HCT116 (cell line): ENCODE measurements around the gene SMIM5.

Source experiments
- ATF3 ChIP-seq: IDR thresholded peaks from 2 replicates; pipeline ENCODE4 v1.6.1; 2012
- CTCF ChIP-seq, 3 experiments: fragments of 200-600 bp in 1 of 3; sonication (generic) in 1 of 3; IDR thresholded peaks in 2 of 3; conservative IDR thresholded peaks in 1 of 3; 2 replicates each; pipeline ENCODE4 v1.5.1; 2012 to 2017; ENCODE audit warnings: low read depth in 2 of 3, low read length in 2 of 3, antibody characterized with exemption in 1 of 3, borderline replicate concordance in 1 of 3, control low read depth in 1 of 3, mild to moderate bottlenecking in 1 of 3, mixed read lengths in 1 of 3, mixed run types in 1 of 3, moderate library complexity in 1 of 3; ENCODE audit not compliant: insufficient read depth in 1 of 3
- ELF1 ChIP-seq: IDR thresholded peaks from 2 replicates; pipeline ENCODE4 v1.6.1; 2012; ENCODE audit warnings: low read depth, borderline replicate concordance
- SIN3A ChIP-seq: IDR thresholded peaks from 2 replicates; pipeline ENCODE4 v1.6.1; 2012; ENCODE audit warnings: low read depth
- SP1 ChIP-seq: IDR thresholded peaks from 2 replicates; pipeline ENCODE4 v1.6.1; 2012; ENCODE audit warnings: low read depth
- ZBTB33 ChIP-seq: IDR thresholded peaks from 2 replicates; pipeline ENCODE4 v1.6.1; 2011; ENCODE audit warnings: mild to moderate bottlenecking, low read length, moderate library complexity; ENCODE audit not compliant: insufficient replicate concordance; ENCODE audit errors: extremely low read depth

GRCh38 chr17:75631353-75631752, 1.9 kb upstream of the SMIM5 start:
- TF ChIP-seq CTCF (IDR thresholded peaks at IDR 0.05 in 2 of 3, conservative IDR thresholded peaks at IDR 0.05 in 1 of 3; ENCODE audit: borderline replicate concordance in 1 of 3, insufficient read depth in 1 of 3, low read depth in 2 of 3, low read length in 2 of 3) (no peak), ATF3 (no peak), ELF1 (no peak), ZBTB33 (no peak), SP1 (no peak), SIN3A (no peak)
